CD4-positive, alpha-beta T cell treated with Interleukin-12 subunit alpha and Interleukin-12 subunit beta, for 1 hour (primary cell): ENCODE data around the gene NRG4.
"Not testable (repeated sequence)": the region's sequence is repeated elsewhere in the genome, so short reads cannot be mapped to it uniquely, and the experiment has no call there.

Experiments used
- DNase-seq: peaks from one replicate; pipeline ENCODE4 v3.0.0-alpha.2; 2020

NRG4 gene, protein sequence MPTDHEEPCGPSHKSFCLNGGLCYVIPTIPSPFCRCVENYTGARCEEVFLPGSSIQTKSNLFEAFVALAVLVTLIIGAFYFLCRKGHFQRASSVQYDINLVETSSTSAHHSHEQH

DNA sequence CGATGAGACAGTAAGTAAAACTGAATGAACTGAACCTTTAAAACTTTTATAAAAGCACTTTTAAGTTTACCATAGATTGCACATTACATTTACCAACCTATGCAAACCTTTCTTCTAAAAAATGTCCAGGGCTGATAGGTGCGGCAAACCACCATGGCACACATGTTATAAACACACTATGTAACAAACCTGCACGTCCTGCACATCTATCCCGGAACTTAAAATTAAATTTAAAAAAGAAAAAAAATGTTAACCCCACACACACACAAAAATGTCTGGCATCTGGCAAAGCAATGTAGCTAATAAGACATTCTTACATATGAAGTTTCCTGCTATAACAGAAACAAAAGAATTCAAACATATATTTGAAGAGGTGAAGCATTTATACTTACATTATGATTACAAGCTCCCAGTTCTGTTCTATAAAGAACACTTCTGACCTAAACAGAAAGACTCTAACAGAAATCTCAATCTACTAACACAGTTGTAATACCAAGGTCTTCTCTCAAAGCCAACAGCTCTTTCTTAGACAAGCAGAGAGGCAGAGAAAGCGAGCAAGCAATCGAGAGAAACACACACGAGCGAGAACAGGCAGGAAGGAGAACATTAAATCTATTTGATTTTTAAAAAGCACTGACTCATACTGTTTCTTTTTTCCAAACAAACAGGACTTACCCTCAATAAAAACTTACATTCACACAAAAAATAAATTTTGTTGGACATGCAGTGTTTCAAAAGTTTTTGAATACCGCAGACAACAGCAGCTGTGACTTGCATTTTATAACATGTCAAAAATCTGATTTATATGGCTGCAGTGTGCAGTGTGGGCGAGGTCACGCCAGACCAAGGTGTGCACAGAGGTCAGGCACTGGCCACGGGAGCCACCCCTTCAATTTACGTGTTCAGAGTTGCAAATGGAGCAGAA, at the start of gene NRG4:
TSS of gene NRG4 (minus strand) at position 798 of the 925 bp plus-strand sequence. CDS start 1,194 bp downstream, outside the sequence.
- DNase-seq, result no peak

DNA sequence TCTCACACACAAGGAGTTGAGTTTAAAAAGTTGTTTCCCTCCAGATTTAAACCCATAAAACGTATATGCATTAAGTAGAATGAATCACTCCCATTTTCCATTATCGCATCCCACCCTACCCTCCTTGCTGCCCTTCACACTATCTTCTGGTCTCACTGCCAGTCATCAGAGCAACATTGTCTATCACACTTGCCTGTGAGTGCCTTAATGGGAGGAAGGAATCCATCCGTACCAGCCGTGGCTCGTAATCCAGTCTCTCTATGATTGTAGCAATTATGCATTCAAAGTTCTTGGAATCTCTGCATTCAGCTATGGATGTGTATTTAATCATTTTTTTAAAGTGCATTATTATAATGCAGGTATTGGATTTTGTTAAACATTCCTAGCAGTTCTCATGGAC, 49.5 kb upstream of the NRG4 start:
- no peak for DNase-seq

DNA sequence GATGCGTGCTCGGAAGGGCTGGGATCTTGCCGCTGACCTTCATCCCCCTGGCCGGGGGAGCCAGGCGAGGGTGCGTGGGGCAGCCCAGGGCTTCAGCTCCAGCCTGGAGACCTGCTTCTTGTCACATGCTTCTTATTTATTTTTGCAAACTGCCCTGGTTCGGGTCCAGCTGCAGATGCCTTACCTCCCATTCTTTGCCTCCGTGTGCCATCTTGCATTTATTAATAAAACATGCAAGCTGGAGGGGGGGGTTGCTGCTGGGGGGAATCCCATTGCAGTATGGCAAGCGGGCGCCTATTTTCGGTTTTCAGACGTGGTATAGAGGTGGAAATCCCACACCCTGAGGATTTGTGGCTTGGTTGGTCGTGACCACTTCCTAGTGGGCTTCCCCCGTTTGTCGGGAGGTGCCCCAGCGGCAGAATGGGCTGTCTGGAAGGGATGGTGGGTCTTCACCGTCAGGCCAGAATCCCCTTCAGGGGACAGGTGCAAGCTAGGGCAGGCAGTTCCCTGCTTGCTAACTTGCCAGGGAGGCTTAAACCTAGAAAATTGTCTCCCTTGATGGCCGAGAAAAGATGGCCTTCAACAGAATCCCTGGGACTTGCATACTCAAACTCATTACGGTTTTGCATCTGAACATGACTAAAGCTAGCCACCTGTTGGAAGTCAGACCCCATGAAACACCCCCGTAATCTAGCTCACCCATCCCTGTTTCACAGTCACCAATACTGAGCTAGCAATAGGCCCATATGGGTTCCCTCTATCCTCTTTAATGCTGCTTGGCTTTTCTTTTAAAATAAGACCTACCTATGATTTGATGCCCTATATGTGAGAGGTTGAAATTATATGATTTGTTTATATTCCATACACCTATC, 48.1 kb upstream of the NRG4 start:
- peak; percentile 32 for DNase-seq

DNA sequence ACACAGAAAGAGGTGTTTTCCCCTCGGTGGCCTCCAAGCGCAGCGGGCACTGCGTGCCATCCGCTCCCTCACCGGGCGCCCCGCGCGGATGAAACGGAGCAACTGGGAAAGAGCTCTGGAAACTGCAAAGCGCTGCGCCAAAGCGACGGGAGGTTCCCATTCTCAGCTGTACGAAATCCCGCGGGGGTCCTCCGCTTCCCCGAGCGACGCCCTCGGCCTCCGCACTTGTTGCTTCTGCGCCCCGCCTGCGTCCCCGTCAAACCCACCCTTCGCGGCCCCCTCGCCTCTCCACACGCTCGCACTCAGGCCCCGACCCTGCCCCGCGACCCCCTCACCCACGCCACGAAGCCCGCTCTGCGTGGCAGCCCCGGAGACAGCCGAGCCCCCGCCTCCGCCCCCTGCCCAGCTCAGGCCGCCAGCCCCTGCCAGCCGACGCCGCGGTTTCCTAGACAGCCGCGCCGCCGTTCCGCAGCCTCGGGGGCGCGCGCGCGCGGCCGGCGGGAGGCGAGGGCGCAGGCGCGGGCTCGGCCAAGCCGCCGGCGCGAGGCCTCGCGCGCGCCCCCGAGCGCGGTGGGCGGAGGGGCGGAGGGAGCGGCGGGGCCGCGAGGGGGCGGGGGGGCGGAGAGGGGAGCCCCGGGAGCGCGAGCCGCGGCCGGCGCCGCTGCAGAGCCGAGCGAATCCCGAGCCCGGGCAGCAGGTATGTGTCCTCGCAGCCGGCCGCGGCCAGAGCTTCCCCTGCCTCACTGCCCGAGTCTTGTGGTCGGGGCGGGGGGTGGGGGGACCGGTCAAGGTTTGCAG, 47.3 kb upstream of the NRG4 start, which contains the start of gene TMEM266:
TSS of gene TMEM266 (plus strand) at position 666 of the 798 bp plus-strand sequence. CDS start 74,279 bp downstream, outside the sequence.
- peak; percentile 21 for DNase-seq

DNA sequence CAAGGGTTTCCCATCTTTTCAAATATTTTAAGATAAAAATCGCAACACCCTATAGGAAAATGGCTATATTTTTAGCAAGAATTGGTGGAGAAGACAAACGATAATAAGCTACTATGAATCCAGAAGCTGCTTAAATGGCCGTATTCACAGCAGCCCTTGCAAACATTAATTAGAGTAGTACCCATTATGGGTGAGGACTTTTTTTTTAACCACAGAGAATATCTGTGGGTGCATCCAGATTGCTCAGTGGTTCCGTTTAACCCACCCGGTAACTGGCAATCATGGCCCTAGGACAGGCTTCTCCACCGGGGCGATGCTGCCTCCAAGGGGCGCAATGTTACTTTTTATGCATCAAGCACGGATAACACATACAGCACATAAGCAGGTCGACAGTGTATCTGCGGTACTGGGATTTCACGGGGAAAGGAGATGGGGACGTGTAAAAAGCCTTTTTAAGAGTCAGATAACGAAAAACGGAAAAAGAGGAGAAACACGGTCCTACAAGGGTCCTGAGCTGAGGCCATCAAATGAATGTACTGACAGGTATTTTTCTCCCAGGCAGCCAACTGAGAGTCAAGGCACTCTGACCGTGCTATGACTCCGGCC, 46.6 kb upstream of the NRG4 start:
- DNase-seq, result no peak

DNA sequence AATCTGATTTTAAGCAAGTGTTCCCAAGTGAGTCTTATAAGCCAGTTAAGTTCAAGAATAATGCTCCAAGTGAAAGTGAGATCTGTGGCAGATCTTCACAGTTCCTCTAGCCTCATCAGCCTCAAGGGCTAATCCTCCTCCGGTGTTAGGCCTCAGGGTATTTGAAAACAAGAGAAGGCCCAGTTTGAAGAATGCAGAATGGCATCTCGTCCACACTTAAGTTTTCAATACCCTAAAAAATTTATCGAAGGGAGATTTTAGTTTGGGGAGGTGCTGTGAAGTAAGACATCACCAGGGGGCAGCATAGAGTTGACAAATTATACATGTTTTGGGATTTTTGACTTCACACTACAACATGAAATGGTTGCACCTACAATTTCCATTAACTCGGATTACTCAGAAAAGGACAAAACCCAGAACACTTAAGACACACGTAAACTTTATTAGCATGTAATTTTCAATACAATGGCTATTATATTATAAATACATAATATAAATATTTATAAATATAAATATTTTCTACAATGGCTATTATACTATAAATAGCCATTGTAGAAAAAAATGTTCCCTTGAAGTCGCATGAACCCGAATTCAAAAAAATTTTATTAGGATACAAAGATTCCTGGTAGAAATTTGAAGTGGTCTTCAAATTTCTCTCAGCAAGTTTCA, 45.2 kb upstream of the NRG4 start:
- DNase-seq, result peak; percentile 52

DNA sequence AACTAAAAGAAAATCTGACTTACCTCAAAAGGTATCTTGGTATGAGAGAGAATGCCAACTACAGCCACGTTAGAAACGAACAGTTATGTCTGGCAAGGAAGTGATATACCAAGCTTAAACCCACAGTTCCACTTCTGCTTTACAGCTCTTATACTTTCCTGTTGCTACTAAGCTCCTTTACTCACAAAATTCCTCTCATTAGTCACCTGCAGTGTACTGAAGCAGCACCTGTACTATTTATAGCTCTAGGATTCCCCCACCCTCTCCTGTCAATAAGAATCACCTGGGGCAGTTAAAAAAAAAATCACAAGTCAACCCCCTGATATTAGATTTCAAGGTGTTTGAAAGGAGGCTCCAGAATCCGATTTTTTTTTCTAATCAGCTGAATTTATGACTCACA, 44.7 kb upstream of the NRG4 start:
- no peak for DNase-seq

DNA sequence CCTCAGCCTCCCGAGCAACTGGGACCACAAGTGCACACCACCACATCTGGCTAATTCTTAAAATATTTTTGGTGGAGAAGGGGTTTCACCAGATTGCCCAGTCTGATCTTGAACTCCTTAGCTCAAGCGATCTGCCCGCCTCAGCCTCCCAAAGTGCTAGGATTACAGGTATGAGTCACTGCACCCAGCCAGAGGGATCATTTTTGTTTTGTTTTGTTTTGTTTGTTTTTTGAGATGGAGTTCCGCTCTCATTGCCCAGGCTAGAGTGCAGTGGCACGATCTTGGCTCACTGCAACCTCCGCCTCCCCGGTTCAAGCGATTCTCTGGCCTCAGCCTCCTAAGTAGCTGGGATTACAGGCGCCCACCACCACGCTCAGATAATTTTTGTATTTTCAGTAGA, 42.0 kb upstream of the NRG4 start:
- not testable (repeated sequence) for DNase-seq

DNA sequence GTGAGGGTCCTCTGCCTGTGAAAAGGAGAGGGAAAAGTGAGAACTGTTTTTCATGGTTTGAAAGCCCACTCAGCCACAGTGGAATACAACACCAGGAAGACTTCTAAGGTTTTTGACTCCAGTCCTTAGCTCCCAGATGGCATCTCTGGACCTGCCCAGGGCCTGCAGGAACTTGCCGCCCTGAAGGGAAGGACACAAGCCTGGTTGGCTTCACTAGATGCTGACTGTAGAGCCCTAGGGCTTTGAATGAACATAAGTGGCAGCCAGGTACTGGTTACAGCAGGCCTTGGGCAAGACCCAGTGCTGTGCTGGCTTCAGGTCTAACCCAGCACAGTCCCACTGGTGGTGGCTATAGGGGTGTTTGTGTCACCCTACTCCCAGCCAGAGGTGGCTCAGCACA, 26.3 kb upstream of the NRG4 start:
- no peak for DNase-seq

DNA sequence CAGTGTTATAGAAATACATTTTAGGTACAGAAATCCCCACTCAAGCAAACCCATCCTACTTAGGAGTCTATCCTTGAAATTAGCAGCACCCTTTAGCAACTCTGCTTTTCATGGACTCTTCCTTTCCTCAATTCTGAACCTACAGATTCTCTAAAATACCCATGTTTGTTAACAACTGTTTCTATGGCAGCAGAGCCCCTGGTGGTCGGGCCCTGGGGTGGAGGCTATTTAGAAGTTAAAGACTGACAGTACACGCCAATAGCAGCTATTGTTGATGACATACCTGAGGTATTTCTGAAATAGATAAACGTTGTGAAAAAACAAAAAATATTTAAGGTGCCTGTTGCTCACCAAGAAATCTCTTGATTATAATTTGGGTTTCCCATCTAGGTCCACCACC, 23.4 kb upstream of the NRG4 start:
- DNase-seq, result no peak

DNA sequence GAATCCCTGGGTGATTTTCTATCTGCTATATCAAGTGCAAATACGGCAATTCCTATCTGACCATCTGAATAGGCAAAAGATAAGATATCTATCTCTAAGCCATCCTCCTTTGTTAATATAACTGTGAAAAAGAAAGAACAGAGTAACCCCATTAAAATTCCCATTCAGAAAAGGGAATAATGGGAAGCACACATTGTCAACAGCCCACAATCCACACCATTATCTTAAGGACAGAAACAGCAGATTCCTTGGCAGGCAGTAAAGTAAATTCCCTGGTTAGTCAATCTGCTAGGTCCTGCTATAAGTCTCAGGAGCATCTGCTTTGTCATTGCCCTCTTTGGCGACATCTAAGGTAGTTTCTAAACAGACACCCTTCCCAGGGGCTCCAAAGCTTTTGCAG, 21.9 kb upstream of the NRG4 start:
- DNase-seq, result no peak

DNA sequence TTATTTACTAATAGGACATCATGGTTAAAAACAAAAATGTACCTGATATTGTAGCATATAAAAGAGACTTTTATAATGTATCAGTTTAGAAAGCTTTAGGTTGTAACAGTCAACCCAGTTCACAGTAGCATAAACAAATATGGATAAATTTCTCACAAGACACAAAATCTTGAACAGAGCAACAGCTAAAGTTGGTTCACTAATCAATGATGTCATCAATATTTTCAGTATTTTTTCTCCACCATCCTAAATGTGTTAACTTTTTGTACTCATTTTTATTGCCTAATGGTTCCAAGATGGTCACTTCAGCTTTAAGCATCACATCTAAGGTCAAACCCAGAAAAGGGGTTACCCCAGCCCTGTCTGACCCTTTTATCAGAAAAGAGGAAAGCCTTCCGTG, 21.2 kb upstream of the NRG4 start:
- DNase-seq, result no peak

DNA sequence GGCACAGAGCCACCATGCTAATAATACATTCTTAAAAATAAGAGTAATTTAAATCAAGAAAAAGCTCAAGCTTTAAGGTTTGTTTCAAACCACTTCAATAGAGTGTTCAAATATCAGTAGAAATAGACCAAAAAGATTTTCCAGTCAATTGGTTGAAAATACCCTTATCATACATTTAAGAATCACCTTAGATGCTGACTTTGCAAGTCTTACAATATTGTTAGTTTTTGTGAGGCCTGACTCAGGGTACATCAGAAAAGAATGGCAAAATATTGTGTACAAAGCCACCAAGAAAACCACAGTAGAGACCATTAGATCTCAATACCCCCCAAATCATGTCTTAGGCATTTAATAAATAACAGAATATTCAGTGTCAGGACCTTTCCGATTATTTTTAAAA, 19.8 kb upstream of the NRG4 start:
- DNase-seq, result no peak

DNA sequence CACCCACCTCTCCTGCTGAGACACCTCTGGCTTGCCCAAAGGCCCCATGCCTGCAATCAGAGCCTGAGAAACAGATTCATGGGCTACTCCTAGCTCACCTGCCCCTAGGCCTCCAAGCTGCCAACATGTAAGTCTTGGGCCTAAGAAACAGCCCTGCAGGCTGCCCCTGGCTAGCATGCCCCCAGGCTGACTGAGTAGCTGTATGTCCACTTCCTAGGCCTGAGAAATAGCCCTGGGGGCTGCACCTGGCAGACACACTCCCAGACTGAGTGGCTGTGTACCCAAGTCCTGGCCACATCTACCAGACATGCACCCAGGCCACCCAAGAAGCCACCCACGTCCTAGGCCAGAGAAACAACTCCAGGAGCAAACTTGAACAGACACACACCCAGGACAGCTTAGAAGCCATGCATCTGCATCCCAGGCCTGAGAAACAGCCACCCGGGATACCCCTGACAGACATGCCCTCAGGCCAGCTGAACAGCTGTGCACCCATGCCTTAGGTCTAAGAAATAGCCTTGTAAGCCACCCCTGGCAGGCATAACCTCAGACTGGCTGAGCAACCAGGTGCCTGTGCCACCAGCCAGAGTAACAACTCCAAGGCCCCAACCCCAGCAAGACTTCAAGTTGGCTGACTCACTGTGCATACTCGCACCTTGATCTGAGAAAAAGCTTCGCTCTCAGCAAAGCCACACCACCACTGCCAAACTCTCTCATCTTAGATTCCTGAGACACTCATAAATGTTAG, 12.0 kb upstream of the NRG4 start:
- DNase-seq, result no peak

DNA sequence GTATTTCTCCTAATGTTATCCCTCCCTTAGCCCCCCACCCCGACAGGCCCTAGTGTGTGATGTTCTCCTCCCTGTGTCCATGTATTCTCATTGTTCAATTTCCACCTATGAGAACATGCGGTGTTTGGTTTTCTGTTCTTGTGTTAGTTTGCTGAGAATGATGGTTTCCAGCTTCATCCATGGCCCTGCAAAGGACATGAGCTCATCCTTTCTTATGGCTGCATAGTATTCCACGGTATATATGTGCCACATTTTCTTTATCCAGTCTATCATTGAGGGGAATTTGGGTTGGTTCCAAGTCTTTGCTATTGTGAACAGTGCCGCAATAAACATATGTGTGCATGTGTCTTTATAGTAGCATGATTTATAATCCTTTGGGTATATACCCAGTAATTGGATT, 1.2 kb upstream of the NRG4 start:
- not testable (repeated sequence) for DNase-seq

DNA sequence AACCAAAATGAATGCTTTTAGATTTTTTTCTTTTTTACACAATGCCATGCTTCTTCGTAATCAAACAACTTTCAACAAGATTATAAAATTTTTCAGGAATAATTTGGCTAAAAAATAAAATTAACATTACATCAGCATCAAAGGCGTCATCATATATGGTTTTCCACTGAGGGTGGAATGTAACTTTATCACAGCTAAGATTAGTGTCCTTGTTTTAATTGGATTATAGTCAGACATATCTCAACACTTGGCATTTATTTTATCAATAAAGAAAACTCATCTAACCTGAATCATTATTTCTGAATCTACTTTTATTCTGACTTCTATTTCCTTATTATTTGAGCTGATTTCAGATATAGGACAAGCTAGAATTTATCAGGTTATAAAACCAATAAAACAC, 1.6 kb downstream of the NRG4 start:
- no peak for DNase-seq

DNA sequence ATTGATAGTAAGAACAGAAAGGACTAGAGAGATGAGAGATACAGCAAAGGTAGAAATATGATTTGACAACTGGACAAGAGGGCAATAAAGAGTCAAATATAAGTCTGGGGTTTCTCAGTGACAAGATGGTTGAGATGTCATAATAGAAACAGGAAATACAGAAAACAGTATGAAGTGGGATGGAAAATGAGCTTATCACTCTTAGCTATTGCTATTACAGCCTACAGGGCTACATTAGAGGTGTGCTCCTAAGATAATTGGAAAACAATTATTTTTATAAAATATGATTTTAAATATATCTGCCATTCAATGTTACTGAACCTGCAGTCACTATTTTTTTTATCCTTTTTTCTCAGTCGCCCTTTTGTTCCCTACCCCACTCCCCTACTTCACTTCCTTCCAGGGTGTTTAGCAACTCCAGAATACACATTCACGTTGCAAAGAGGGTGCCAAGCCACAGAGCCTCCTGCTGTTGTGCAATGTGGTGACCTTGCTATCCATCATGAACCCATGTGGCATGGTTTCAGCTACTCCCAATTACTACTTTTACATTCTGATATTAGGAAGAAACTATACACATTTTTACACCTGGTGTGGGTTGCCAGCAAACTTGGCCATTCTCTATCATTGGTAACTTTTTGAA, 6.0 kb downstream of the NRG4 start:
- DNase-seq, result no peak

DNA sequence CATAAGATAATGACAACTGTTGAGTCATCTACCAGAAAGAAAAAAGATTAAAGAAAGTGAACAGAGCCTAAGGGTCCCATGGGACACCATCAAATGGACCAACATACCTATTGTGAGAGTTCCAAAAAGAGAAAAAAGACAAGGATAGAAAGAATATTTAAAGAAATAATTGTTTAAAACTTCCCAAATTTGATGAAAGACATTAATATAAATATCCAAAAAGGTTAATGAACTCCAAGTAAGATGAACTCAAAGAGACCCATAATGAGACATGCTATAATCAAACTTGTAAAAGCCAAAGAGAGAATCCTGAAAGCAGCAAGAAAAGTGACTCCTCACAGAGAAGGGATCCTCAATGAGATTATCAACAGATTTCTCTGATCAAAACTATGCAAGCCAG, 8.9 kb downstream of the NRG4 start:
- no peak for DNase-seq

DNA sequence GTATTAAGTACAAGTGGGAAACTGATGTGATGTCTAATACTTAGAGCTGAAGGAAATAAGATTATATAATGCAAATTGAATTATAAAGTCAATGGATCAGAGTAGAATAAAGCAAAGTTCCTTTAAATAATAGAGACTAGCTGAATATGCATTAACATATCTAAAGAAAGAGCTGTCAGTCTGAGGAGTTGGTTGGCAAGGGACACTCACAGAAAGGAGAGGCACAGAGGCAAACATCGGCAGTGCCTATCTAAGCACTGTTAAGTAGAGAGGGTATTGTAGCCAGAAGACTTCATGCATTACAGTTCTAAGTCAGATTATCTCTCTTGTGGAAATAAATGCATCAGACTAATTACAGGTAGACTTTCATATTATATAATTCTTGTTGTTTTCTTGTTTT, 16.6 kb downstream of the NRG4 start:
- no peak for DNase-seq

DNA sequence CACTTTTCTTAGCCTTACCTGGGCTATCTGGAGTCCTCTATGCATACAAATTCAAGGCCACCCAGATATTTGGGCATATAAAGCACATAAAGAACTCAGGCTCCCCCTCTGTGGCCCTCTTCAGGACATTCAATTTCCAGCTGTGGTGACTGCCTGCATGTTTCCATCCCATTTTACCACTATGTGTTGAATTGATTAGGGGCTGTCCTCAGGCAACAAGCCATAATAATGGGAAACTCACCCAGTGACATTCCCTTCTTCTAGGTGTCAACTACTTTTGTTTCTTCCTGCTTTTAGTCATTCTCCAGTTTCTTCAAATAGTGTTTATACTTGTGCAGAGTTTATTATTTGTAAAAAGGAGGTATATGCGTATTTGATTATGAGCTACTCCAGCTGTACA, 18.0 kb downstream of the NRG4 start:
- DNase-seq, result no peak
